Ishikawa (cell line): ENCODE measurements around the gene WIPF3.
A peak's percentile ranks its signal among the peaks of the same experiment; 100 is the strongest.

Source experiments
- CREB1 ChIP-seq: IDR thresholded peaks from 2 replicates; pipeline ENCODE4 v1.6.1; 2012; ENCODE audit warnings: low read depth
- FOXM1 ChIP-seq: IDR thresholded peaks from 2 replicates; pipeline ENCODE4 v1.6.1; 2012; ENCODE audit warnings: low read depth, borderline replicate concordance
- MAX ChIP-seq: IDR thresholded peaks from 2 replicates; pipeline ENCODE4 v1.6.1; 2012
- NFIC ChIP-seq: IDR thresholded peaks from 2 replicates; pipeline ENCODE4 v1.6.1; 2012
- RAD21 ChIP-seq: IDR thresholded peaks from 2 replicates; pipeline ENCODE4 v1.6.1; 2012; ENCODE audit warnings: low read depth

- TF ChIP-seq CREB1 = no peak
- TF ChIP-seq MAX = no peak
- peak; percentile 44 for TF ChIP-seq NFIC
- TF ChIP-seq FOXM1 = no peak
- TF ChIP-seq RAD21 = no peak
Measured at GRCh38 chr7:29884399-29885272, 78.3 kb downstream of the WIPF3 start.
